SK-N-SH treated with all-trans-retinoic acid at 6 μM for 48 hours (cell line): ENCODE measurements around the gene PRKCB.

ENCODE experiments used
- ATAC-seq: fragments of 200-7000 bp; cut with Tn5 transposase; 3 replicates; pipeline ENCODE4 v1.9.1; 2020; ENCODE audit warnings: mild to moderate bottlenecking, moderate library complexity
- ARNTL ChIP-seq: fragments of 450-650 bp; formaldehyde crosslinking; IDR thresholded peaks from 2 replicates; pipeline ENCODE4 v1.5.0; 2020; ENCODE audit warnings: low read depth, mild to moderate bottlenecking, moderate library complexity, borderline replicate concordance
- BACH2 ChIP-seq: fragments of 250-450 bp; sonication (Bioruptor Pico); IDR thresholded peaks from 2 replicates; pipeline ENCODE4 v1.9.0; 2021; ENCODE audit warnings: mild to moderate bottlenecking, borderline replicate concordance
- CSDC2 ChIP-seq: fragments of 250-450 bp; sonication (Bioruptor Pico); IDR thresholded peaks from 2 replicates; pipeline ENCODE4 v1.5.0; 2020; ENCODE audit warnings: mild to moderate bottlenecking, moderate library complexity
- ESRRG ChIP-seq: fragments of 250-450 bp; sonication (Bioruptor Pico); IDR thresholded peaks from 2 replicates; pipeline ENCODE4 v1.6.1; 2021; ENCODE audit warnings: mild to moderate bottlenecking
- ISL1 ChIP-seq: fragments of 250-450 bp; sonication (Bioruptor Pico); IDR thresholded peaks from 2 replicates; pipeline ENCODE4 v2.1.2; 2022; ENCODE audit warnings: mild to moderate bottlenecking, moderate library complexity
- OSR1 ChIP-seq: fragments of 250-450 bp; sonication (Bioruptor Pico); IDR thresholded peaks from 2 replicates; pipeline ENCODE4 v1.8.0; 2022; ENCODE audit warnings: moderate library complexity, mild to moderate bottlenecking, inconsistent platforms
- PPARA ChIP-seq: fragments of 250-450 bp; sonication (Bioruptor Pico); IDR thresholded peaks from 2 replicates; pipeline ENCODE4 v1.5.0; 2020; ENCODE audit warnings: mild to moderate bottlenecking, borderline replicate concordance
- RARB ChIP-seq: fragments of 250-450 bp; sonication (Bioruptor Pico); IDR thresholded peaks from 2 replicates; pipeline ENCODE4 v1.8.0; 2021; ENCODE audit warnings: mild to moderate bottlenecking, moderate library complexity
- SNAI2 ChIP-seq: fragments of 250-450 bp; sonication (Bioruptor Pico); IDR thresholded peaks from 2 replicates; pipeline ENCODE4 v1.5.0; 2020; ENCODE audit warnings: mild to moderate bottlenecking, moderate library complexity
- TCF4 ChIP-seq: fragments of 250-450 bp; sonication (Bioruptor Pico); IDR thresholded peaks from 2 replicates; pipeline ENCODE4 v1.8.0; 2021; ENCODE audit warnings: mild to moderate bottlenecking, moderate library complexity, borderline replicate concordance
- TOX ChIP-seq: fragments of 250-450 bp; sonication (Bioruptor Pico); IDR thresholded peaks from 2 replicates; pipeline ENCODE4 v1.8.0; 2021; ENCODE audit warnings: mild to moderate bottlenecking, moderate library complexity, borderline replicate concordance
- ZC3H10 ChIP-seq: fragments of 250-450 bp; sonication (Bioruptor Pico); IDR thresholded peaks from 2 replicates; pipeline ENCODE4 v1.5.1; 2021; ENCODE audit warnings: mild to moderate bottlenecking, moderate library complexity
- ZFP30 ChIP-seq: fragments of 450-650 bp; formaldehyde crosslinking; IDR thresholded peaks from 2 replicates; pipeline ENCODE4 v1.5.0; 2022; ENCODE audit warnings: mild to moderate bottlenecking, moderate library complexity
- ZNF565 ChIP-seq: fragments of 450-650 bp; formaldehyde crosslinking; conservative IDR thresholded peaks from 2 replicates; pipeline ENCODE4 v1.5.0; 2020; ENCODE audit warnings: low read depth, mild to moderate bottlenecking, moderate library complexity
- ZNF70 ChIP-seq: fragments of 450-650 bp; formaldehyde crosslinking; IDR thresholded peaks from 2 replicates; pipeline ENCODE4 v1.5.0; 2020; ENCODE audit warnings: mild to moderate bottlenecking, moderate library complexity
- TF ChIP-seq, protein P1 (sequence below): fragments of 250-450 bp; sonication (Bioruptor Pico); IDR thresholded peaks from 2 replicates; pipeline ENCODE4 v1.5.0; 2020; ENCODE audit warnings: mild to moderate bottlenecking, moderate library complexity
- TF ChIP-seq, protein P2 (sequence below): fragments of 250-450 bp; sonication (Bioruptor Pico); IDR thresholded peaks from 2 replicates; pipeline ENCODE4 v1.8.0; 2020; ENCODE audit warnings: mild to moderate bottlenecking, moderate library complexity, borderline replicate concordance
- TF ChIP-seq, protein P3 (sequence below): fragments of 250-450 bp; sonication (Bioruptor Pico); IDR thresholded peaks from 2 replicates; pipeline ENCODE4 v1.8.0; 2021; ENCODE audit warnings: low read depth, mild to moderate bottlenecking, moderate library complexity, borderline replicate concordance

PRKCB gene

DNA sequence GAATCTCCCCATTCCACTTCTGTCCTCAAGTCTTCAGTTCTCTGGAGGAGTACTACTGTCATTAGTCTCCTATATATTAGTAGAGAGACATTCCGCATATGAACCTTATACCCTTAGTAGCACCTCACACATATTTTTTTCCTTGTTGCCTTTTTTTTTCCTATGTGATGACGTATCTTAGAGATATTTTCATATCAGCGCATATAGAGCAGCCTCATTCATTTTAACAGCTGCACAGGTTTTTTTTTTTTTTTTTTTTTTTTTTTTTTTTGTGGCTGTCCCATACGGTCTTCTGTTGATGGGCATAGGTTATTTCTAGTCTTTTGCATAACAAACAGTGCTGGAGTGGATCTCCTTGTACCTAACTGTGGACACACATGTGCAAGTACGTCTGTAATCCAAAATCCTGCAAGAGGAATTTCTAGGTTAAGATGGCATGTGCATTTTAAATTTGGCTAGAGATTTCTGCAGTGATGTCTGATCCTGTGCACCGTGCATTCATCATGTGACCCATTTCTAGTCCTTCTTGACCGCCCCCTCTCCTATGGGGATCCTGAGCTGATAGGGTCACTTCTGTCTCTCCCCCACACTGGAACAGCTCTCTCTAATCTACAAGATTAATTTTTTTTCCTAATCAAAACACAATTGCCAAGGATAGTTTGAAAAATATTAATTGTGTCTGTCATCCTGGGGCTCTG is 64.8 kb downstream of the PRKCB start (continued):
- no peak for TF ChIP-seq BACH2 (CRISPR knock-in tag)
- TF ChIP-seq ZC3H10 (CRISPR knock-in tag) = no peak
- no peak for TF ChIP-seq ISL1 (CRISPR knock-in tag)
- TF ChIP-seq RARB (CRISPR knock-in tag) = no peak
- no peak for TF ChIP-seq ZNF565 (CRISPR knock-in tag)
- no peak for TF ChIP-seq PPARA
- TF ChIP-seq OSR1 (CRISPR knock-in tag) = no peak

DNA sequence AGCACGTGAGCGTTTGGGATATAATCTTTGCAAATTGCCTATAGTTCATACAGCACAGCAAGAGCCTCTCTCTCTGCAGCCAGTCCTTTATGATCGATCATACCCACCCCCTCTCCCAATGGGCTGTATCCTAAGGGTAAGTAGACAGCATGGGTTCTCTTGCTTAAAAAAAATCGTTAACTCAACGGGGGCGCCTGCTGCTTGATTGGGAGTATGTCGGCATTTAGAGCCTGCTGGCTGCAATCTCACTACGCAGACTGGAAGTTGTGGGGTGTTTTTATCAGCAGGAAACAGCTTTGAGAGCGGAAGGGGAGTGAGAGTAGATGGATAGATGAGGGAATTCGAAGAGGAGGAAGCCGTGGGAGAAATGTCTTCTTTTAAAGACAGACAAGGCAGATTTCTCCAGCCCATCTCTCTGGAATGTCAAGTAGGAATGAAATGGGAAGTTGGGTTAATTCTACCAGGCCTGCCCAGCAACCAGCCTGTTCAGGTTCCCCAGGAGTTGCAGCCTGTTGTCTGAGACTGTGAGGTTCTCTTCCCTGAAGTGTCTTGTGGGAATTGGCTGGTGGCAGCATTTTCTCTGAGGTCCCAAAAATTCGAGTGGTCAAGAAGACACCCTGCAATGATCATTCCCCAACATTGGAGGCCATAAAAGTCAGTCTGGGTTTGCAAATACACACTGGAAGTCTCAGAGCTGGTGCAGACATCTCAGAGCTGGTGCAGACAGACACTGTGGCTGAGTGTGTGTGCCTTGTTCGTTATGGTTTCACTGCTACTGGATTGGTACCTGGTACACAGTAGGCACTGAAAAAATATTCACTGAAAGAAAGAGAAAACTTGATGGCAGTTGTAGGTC is 65.6 kb downstream of the PRKCB start:
- no peak for ATAC-seq
- TF ChIP-seq BACH2 (CRISPR knock-in tag) = no peak
- no peak for TF ChIP-seq ARNTL
- TF ChIP-seq, protein P1, sequence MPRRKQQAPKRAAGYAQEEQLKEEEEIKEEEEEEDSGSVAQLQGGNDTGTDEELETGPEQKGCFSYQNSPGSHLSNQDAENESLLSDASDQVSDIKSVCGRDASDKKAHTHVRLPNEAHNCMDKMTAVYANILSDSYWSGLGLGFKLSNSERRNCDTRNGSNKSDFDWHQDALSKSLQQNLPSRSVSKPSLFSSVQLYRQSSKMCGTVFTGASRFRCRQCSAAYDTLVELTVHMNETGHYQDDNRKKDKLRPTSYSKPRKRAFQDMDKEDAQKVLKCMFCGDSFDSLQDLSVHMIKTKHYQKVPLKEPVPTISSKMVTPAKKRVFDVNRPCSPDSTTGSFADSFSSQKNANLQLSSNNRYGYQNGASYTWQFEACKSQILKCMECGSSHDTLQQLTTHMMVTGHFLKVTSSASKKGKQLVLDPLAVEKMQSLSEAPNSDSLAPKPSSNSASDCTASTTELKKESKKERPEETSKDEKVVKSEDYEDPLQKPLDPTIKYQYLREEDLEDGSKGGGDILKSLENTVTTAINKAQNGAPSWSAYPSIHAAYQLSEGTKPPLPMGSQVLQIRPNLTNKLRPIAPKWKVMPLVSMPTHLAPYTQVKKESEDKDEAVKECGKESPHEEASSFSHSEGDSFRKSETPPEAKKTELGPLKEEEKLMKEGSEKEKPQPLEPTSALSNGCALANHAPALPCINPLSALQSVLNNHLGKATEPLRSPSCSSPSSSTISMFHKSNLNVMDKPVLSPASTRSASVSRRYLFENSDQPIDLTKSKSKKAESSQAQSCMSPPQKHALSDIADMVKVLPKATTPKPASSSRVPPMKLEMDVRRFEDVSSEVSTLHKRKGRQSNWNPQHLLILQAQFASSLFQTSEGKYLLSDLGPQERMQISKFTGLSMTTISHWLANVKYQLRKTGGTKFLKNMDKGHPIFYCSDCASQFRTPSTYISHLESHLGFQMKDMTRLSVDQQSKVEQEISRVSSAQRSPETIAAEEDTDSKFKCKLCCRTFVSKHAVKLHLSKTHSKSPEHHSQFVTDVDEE (CRISPR knock-in tag) = no peak
- no peak for TF ChIP-seq SNAI2 (CRISPR knock-in tag)
- TF ChIP-seq ZNF565 (CRISPR knock-in tag) = no peak
- TF ChIP-seq ISL1 (CRISPR knock-in tag) = no peak
- TF ChIP-seq ESRRG (CRISPR knock-in tag) = no peak
- TF ChIP-seq, protein P2, sequence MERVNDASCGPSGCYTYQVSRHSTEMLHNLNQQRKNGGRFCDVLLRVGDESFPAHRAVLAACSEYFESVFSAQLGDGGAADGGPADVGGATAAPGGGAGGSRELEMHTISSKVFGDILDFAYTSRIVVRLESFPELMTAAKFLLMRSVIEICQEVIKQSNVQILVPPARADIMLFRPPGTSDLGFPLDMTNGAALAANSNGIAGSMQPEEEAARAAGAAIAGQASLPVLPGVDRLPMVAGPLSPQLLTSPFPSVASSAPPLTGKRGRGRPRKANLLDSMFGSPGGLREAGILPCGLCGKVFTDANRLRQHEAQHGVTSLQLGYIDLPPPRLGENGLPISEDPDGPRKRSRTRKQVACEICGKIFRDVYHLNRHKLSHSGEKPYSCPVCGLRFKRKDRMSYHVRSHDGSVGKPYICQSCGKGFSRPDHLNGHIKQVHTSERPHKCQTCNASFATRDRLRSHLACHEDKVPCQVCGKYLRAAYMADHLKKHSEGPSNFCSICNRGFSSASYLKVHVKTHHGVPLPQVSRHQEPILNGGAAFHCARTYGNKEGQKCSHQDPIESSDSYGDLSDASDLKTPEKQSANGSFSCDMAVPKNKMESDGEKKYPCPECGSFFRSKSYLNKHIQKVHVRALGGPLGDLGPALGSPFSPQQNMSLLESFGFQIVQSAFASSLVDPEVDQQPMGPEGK (CRISPR knock-in tag) = no peak
- TF ChIP-seq TCF4 (CRISPR knock-in tag) = no peak
- TF ChIP-seq ZNF70 (CRISPR knock-in tag) = no peak
- TF ChIP-seq ZFP30 (CRISPR knock-in tag) = no peak
- no peak for TF ChIP-seq RARB (CRISPR knock-in tag)
- no peak for TF ChIP-seq TOX (CRISPR knock-in tag)
- no peak for TF ChIP-seq CSDC2 (CRISPR knock-in tag)

DNA sequence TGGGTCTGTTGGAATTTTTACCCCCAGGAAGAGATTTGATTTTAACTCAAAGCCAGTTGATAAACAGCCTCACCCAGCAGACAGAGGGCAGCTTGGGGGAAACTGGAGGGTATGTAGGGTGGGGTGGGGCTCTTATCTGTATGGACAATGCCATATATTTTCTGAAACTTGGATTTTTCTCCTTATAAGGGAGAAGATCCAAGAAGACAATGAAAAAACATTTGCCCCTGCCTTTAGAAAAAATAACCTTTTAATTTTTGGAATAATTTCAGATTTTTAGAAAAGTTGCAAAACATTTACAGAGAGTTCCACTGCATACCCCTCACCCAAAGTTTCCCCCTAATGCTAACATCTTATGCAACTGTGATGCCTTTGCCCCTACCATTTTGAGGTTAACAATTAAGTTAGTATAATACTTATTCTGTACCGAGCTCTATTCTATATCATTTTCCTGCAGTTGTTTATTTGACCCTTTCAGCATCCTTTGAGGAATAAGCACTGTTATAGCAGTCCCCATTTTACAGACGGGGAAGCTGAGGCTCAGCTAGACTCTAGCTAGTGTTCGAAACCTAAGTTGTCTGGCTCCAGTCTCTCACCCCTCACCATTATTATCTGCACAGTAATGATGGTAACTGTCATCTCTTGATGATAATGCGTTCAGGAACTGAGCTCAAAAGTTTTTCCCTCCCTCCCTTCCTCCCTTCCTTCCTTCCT is 66.4 kb downstream of the PRKCB start:
- ATAC-seq = no peak
- no peak for TF ChIP-seq RARB (CRISPR knock-in tag)
- TF ChIP-seq ISL1 (CRISPR knock-in tag) = no peak

DNA sequence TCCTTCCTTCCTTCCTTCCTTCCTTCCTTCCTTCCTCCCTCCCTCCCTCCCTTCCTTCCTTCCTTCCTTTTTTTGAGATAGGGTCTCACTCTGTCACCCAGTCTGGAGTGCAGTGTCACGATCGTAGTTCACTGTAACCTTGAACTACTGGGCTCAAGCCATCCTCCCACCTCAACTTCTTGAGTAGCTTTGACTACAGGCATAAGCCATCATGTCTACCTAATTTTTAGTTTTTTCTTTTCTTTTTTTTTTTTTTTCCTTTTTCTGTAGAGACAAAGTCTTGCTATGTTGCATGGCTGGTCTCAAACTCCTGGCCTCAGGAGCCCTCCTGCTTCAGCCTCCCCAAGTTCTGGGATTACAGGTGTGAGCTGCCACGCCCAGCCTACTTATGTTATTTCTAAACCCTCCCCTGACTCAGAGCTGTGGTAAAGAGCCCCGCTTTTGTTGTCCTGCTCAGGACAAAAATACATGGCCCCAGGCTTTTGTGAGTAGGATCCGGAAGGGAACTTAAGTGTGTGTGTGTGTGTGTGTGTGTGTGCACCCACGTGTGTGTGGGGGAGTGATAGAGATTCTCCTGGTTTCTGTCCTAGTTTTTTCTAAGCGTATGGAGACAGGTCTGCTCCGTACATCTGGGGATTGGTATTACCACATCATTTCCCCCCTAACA is 67.1 kb downstream of the PRKCB start:
- no peak for ATAC-seq
- no peak for TF ChIP-seq ESRRG (CRISPR knock-in tag)
- TF ChIP-seq, protein P1 (CRISPR knock-in tag) = no peak
- TF ChIP-seq PPARA = no peak
- TF ChIP-seq, protein P3, sequence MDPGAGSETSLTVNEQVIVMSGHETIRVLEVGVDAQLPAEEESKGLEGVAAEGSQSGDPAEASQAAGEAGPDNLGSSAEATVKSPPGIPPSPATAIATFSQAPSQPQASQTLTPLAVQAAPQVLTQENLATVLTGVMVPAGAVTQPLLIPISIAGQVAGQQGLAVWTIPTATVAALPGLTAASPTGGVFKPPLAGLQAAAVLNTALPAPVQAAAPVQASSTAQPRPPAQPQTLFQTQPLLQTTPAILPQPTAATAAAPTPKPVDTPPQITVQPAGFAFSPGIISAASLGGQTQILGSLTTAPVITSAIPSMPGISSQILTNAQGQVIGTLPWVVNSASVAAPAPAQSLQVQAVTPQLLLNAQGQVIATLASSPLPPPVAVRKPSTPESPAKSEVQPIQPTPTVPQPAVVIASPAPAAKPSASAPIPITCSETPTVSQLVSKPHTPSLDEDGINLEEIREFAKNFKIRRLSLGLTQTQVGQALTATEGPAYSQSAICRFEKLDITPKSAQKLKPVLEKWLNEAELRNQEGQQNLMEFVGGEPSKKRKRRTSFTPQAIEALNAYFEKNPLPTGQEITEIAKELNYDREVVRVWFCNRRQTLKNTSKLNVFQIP (CRISPR knock-in tag) = no peak
- TF ChIP-seq RARB (CRISPR knock-in tag) = no peak
- TF ChIP-seq TCF4 (CRISPR knock-in tag) = no peak
- TF ChIP-seq TOX (CRISPR knock-in tag) = no peak
- TF ChIP-seq ZC3H10 (CRISPR knock-in tag) = no peak
- TF ChIP-seq, protein P2 (CRISPR knock-in tag) = no peak
- no peak for TF ChIP-seq ZFP30 (CRISPR knock-in tag)
